HEK293T (cell line): ENCODE measurements around the gene LAPTM4A.

Experiments
- BHLHE40 ChIP-seq: fragments of 450-650 bp; IDR thresholded peaks from 2 replicates; pipeline ENCODE4 v1.6.1; 2016; ENCODE audit warnings: mild to moderate bottlenecking, moderate library complexity, borderline replicate concordance
- NFRKB ChIP-seq: fragments of 450-650 bp; IDR thresholded peaks from 2 replicates; pipeline ENCODE4 v1.6.1; 2016; ENCODE audit warnings: mild to moderate bottlenecking, moderate library complexity
- SP1 ChIP-seq: fragments of 450-650 bp; IDR thresholded peaks from 2 replicates; pipeline ENCODE4 v1.6.1; 2017
- SUZ12 ChIP-seq: fragments of 450-650 bp; IDR thresholded peaks from 2 replicates; pipeline ENCODE4 v1.6.1; 2016; ENCODE audit warnings: mild to moderate bottlenecking

GRCh38 chr2:20069756-20070155, 18.3 kb upstream of the LAPTM4A start:
- TF ChIP-seq NFRKB (no peak), BHLHE40 (no peak), SUZ12 (no peak), SP1 (no peak)
